ENCODE measurements around the gene UBR3. TPM values are rescaled to one million over a fixed set of nuclear protein-coding genes. Genes with fewer than 3 reads are reported as not detected.

Gene UBR3
- total RNA-seq, 2 experiments from 2014 or later = 11.6 to 21.0 TPM

DNA sequence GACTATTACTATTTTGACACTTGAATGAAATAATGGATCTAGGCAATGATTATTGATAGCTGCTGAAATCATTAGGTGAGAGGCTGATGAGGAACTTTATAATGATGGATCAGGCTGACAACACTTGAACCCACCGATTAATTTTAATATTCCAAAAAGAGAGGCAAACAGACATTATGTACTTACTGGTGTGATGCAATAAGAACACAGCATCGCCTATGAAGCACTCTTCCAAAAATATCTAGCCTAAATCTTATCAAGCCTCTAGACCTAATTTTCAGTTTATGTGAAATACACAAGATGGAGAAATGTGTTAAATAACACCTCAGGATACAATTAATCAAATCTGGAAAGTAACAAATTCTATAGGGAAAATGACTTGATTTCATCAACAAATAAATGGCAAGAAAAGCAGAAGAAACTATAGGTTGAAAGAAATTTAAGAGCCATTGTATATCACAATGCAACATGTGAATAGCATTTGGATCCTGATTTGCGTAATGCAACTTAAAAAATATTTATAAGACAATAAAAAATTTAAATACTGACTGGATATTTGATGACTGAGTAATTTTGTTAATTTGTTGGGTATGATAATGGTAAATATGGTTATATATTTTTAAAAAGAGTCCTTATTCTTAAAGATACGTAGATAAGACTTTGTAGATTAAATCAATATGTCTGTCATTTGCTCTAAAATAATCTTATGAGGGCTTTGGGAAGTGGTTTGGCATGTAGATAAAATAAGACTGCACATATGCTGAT, 45.8 kb upstream of the UBR3 start:
- no peaks in the 10 kb centered on the region for H4K20me1 ChIP-seq (ENCODE audit: insufficient read depth, low read length)
- no TSS peak for BruUV-seq (replicated peaks)
- no peak for DNase-seq (ENCODE audit: low spot score)
- no peak overlapping the region for H2AFZ ChIP-seq (ENCODE audit: low read length)
- ChIA-PET CTCF (ENCODE audit: unreplicated experiment) (no interaction called here), POLR2A (no interaction called here)
- TF ChIP-seq EZH2phosphoT487 (IDR thresholded peaks at IDR 0.05; ENCODE audit: borderline replicate concordance, low read depth, low read length) = no peak
- TF ChIP-seq, protein P1, sequence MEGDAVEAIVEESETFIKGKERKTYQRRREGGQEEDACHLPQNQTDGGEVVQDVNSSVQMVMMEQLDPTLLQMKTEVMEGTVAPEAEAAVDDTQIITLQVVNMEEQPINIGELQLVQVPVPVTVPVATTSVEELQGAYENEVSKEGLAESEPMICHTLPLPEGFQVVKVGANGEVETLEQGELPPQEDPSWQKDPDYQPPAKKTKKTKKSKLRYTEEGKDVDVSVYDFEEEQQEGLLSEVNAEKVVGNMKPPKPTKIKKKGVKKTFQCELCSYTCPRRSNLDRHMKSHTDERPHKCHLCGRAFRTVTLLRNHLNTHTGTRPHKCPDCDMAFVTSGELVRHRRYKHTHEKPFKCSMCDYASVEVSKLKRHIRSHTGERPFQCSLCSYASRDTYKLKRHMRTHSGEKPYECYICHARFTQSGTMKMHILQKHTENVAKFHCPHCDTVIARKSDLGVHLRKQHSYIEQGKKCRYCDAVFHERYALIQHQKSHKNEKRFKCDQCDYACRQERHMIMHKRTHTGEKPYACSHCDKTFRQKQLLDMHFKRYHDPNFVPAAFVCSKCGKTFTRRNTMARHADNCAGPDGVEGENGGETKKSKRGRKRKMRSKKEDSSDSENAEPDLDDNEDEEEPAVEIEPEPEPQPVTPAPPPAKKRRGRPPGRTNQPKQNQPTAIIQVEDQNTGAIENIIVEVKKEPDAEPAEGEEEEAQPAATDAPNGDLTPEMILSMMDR (conservative IDR thresholded peaks at IDR 0.05; ENCODE audit: low read length) = no peak
- H3K4me2 ChIP-seq (ENCODE audit: low read length) = no peak overlapping the region
- H3K79me2 ChIP-seq (ENCODE audit: insufficient read depth, low read depth, low read length) = no peaks in the 10 kb centered on the region
- no peak overlapping the region for H3K27ac ChIP-seq (ENCODE audit: low read depth, low read length, poor library complexity, severe bottlenecking)
- no peaks in the 10 kb centered on the region for H3K4me1 ChIP-seq (ENCODE audit: insufficient read depth, low read length, poor library complexity, severe bottlenecking)
- H3K36me3 ChIP-seq (ENCODE audit: insufficient read depth, low read length) = no peaks in the 10 kb centered on the region
- H3K4me3 ChIP-seq (ENCODE audit: low read depth, low read length, poor library complexity, severe bottlenecking) = no peak overlapping the region
- H3K9me2 ChIP-seq (ENCODE audit: insufficient read depth, low read length) = no peaks in the 10 kb centered on the region
- H3K9me3 ChIP-seq (ENCODE audit: low read length) = no peaks in the 10 kb centered on the region
- intact Hi-C loops (cut with micrococcal nuclease; ENCODE audit: unreplicated experiment) = no loop called here

DNA sequence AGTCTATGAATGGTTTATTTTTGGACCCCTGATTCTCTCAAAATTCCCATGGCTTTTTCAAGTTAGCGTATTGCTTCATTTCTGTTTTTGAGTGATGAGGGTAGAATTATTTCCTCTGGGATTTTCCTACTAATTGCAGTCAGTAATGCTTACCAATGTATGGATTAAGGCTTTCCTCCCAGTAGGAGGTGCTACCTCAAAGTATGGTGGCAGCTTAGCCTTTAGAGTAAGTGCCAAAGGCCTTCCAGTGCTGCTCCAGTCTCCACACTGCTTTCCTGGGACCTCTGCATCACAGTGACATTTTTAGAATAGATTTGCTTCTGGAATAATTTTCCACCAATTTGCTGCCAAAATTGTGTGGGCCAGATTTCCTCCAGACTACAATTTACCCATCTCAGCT, 44.7 kb upstream of the UBR3 start:
- ChIA-PET POLR2A (no interaction called here), CTCF (ENCODE audit: unreplicated experiment) (no interaction called here)
- no peaks in the 10 kb centered on the region for H3K36me3 ChIP-seq (ENCODE audit: insufficient read depth, low read length)
- H2AFZ ChIP-seq (ENCODE audit: low read length) = no peak overlapping the region
- no peak overlapping the region for H3K4me2 ChIP-seq (ENCODE audit: low read length)
- no peak overlapping the region for H3K27ac ChIP-seq (ENCODE audit: low read depth, low read length, poor library complexity, severe bottlenecking)
- no peaks in the 10 kb centered on the region for H3K4me1 ChIP-seq (ENCODE audit: insufficient read depth, low read length, poor library complexity, severe bottlenecking)
- H4K20me1 ChIP-seq (ENCODE audit: insufficient read depth, low read length) = no peaks in the 10 kb centered on the region
- no peaks in the 10 kb centered on the region for H3K9me3 ChIP-seq (ENCODE audit: low read length)
- no peak for DNase-seq (ENCODE audit: low spot score)
- no peaks in the 10 kb centered on the region for H3K9me2 ChIP-seq (ENCODE audit: insufficient read depth, low read length)
- no TSS peak for BruUV-seq (replicated peaks)
- intact Hi-C loops (cut with micrococcal nuclease; ENCODE audit: unreplicated experiment) = no loop called here
- no peaks in the 10 kb centered on the region for H3K79me2 ChIP-seq (ENCODE audit: insufficient read depth, low read depth, low read length)
- TF ChIP-seq, protein P1 (conservative IDR thresholded peaks at IDR 0.05; ENCODE audit: low read length) = 0 out of 2 replicates have a peak, but pooled peaks have one; percentile 18
- no peak for TF ChIP-seq EZH2phosphoT487 (IDR thresholded peaks at IDR 0.05; ENCODE audit: borderline replicate concordance, low read depth, low read length)
- H3K4me3 ChIP-seq (ENCODE audit: low read depth, low read length, poor library complexity, severe bottlenecking) = no peak overlapping the region

DNA sequence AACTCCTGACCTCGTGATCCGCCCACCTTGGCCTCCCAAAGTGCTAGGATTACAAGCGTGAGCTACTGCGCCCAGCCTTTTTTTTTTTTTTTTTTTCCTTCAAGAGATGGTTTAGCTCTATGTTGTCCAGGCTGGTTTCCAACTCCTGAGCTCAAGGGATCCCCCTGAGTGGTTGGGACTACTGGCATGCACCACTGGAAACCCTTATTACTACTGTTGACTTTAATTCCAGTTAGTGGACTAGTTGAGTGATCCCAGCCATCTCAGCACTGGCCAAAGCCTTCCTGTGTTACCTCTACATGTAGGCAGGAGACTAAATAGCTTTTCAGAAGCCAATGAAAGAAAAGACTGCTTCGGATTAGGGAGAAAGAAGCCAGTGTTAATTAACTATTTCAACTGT, 36.7 kb upstream of the UBR3 start:
- no peaks in the 10 kb centered on the region for H4K20me1 ChIP-seq (ENCODE audit: insufficient read depth, low read length)
- no peaks in the 10 kb centered on the region for H3K9me3 ChIP-seq (ENCODE audit: low read length)
- CTCF ChIA-PET (ENCODE audit: unreplicated experiment) = no interaction called here
- intact Hi-C loops (cut with micrococcal nuclease; ENCODE audit: unreplicated experiment) = no loop called here
- H3K27ac ChIP-seq (ENCODE audit: low read depth, low read length, poor library complexity, severe bottlenecking) = no peak overlapping the region
- no peaks in the 10 kb centered on the region for H3K4me1 ChIP-seq (ENCODE audit: insufficient read depth, low read length, poor library complexity, severe bottlenecking)
- TF ChIP-seq EZH2phosphoT487 (IDR thresholded peaks at IDR 0.05; ENCODE audit: borderline replicate concordance, low read depth, low read length) = no peak
- TF ChIP-seq, protein P1 (conservative IDR thresholded peaks at IDR 0.05; ENCODE audit: low read length) = no peak
- BruUV-seq (replicated peaks) = no TSS peak
- no peaks in the 10 kb centered on the region for H3K36me3 ChIP-seq (ENCODE audit: insufficient read depth, low read length)
- no peak overlapping the region for H3K4me3 ChIP-seq (ENCODE audit: low read depth, low read length, poor library complexity, severe bottlenecking)
- POLR2A ChIA-PET = interaction anchor here (0.7 to 1.4 kb wide), 4 partner anchors 12 to 269 kb away, joined by 3 to 7 read pairs (median 4); no protein-coding TSS in a partner anchor
- no peaks in the 10 kb centered on the region for H3K9me2 ChIP-seq (ENCODE audit: insufficient read depth, low read length)
- no peak overlapping the region for H2AFZ ChIP-seq (ENCODE audit: low read length)
- H3K79me2 ChIP-seq (ENCODE audit: insufficient read depth, low read depth, low read length) = no peaks in the 10 kb centered on the region
- DNase-seq (ENCODE audit: low spot score) = no peak
- no peak overlapping the region for H3K4me2 ChIP-seq (ENCODE audit: low read length)

Measured in OCI-LY7 (cell line).